Smooth muscle cell of trachea (primary cell): Measurements from ENCODE around the gene SVBP. TPM values are rescaled to one million over a fixed set of nuclear protein-coding genes. Genes with fewer than 3 reads are reported as not detected.

Experiments used
- total RNA-seq: library from RNA; depleted of rRNA; stranded (reverse); fragments of >200 nt; gene quantifications from 2 replicates; pipeline ENCODE4 v1.2.1, GENCODE V29; 2014

The SVBP gene, protein sequence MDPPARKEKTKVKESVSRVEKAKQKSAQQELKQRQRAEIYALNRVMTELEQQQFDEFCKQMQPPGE
- 14.6 and 24.6 TPM in 2 replicates for total RNA-seq

DNA sequence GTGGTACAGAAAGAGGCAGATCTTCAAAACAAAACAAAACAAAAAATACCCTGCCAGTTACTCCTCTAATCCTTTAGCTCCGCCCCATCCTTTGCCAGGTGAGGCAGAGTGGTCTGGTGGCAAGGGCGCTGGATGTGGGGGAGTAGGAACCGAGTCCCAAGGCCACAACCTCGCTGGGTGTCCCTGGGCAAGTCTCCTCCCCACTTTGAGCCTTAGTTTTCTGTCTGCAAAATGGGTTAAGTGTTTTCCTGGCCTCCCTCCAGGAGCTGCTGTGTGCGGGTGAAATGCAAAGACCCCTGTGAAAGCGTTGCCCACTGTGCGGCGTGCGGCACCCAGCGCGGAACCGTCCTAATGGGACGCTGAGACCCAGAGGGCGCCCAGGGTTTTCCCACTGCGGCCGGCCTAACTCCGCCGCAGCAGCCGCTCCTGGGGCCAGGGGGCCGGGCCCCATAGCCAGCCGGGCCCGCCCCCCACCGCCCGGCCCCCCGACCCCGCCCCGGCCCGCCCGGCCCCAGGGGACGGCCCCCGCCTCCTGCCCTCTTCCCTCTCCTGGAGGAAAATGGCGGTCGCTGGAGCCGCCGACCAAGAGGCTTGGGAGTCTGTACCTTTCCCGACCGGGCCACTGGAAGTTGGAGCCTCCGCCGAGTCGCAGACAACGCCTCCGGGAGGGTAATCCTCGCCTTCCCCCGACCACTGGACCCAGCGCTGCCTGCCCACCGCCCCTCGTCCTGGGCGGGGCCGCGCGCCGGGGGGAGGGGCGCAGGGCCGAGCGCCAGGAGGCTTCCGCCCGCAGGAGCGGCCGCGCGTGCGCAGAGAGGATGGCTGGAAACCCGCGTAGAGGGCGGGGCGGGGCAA is at the start of gene SVBP, which contains the start of gene ERMAP:
Gene SVBP (minus strand): TSS at position 813 of the 855 bp plus-strand sequence. CDS start 853 bp downstream, outside the sequence.
Gene ERMAP (plus strand): TSS at position 538 of the 855 bp plus-strand sequence. CDS start 13,327 bp downstream, outside the sequence.

DNA sequence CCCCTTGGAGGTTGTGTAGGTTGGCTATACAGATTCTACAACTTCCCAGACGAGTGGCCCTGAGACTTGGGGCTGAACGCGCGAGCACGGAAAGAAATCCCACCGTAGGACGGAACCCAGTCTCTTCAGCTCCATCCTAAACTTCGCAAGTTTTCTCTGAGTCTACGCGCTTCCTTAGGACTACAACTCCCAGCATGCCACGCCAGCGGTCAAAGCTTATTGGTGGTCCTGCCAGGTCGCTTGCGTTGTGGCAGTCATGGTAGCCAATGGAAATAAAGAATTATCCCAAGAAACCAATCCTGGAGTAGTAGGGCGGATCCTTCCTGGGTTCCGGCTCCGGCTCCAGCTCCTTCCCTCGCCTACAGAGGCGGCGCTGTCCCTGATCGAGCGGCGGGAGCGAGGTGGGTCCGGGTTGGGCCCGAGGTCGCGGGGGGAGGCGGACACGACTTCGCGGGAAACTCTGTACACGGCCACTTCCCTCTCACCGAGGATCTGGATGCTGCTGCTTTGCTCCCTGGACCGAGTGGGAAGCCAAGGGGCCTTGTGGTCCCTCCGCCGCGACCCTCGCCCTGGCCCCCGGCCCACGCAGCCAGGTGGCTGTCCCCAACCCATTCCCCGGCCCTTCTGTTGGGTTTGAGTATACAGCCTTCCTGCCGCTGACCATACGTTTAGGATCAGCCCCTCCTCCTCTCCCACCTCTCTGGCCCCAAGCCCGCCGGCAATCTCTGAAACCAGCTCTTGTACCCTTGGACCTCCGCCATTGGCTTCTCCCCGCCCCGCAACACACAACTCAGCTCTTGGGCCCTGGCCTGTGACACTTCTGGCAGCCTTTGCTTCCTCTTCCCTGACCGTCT is 29.3 kb upstream of the SVBP start, which contains the start of gene ZNF691:
Gene ZNF691 (plus strand): TSS at position 357 of the 854 bp plus-strand sequence. CDS start 3,046 bp downstream, outside the sequence.

GRCh38 chr1:42784946-42785693 is 32.1 kb downstream of the SVBP start, which contains the start of gene TMEM269:
TMEM269 (plus strand) TSS chr1:42784991; CDS start chr1:42789894, 4,903 bp downstream.

GRCh38 chr1:42766741-42767509 is 50.3 kb downstream of the SVBP start, which contains the start of the genes C1orf50 and P3H1:
C1orf50 (plus strand) TSS chr1:42767249; CDS start chr1:42767312, 63 bp downstream.
P3H1 (minus strand) TSS chr1:42767028; CDS start chr1:42766971, 57 bp downstream.

Other genes with a start within 250 kb of the SVBP start
- gene PPIH, start 159.0 kb downstream of the SVBP start, total RNA-seq: 9.6 and 44.7 TPM in 2 replicates
- gene YBX1, start 135.0 kb downstream of the SVBP start, total RNA-seq: 829 and 874 TPM in 2 replicates
- under 0.01 TPM in 1 of 2 replicates, not detected in the other for gene CLDN19, start 77.2 kb downstream of the SVBP start, total RNA-seq
- gene P3H1, start 50.4 kb downstream of the SVBP start, total RNA-seq: 104 and 141 TPM in 2 replicates
- 4.4 and 4.5 TPM in 2 replicates for gene C1orf50, start 50.1 kb downstream of the SVBP start, total RNA-seq
- gene TMEM269, start 32.4 kb downstream of the SVBP start, total RNA-seq: 0.15 and 0.17 TPM in 2 replicates
- 19.6 and 22.7 TPM in 2 replicates for gene ERMAP, start 275 bp downstream of the SVBP start, total RNA-seq
- gene ZNF691, start 29.2 kb upstream of the SVBP start, total RNA-seq: 10.5 and 12.7 TPM in 2 replicates
- gene SLC2A1, start 141.5 kb upstream of the SVBP start, total RNA-seq: 50.8 and 114 TPM in 2 replicates